DMS79 treated with DMSO at 0.1 percent for 48 hours (cell line): ENCODE data around the gene EPHB6.
A peak's percentile ranks its signal among the peaks of the same experiment; 100 is the strongest.

ENCODE experiments used
- DNase-seq: peaks from one replicate; lab custom pipeline; 2025; lab: John Stamatoyannopoulos, UW

EPHB6 gene

DNA sequence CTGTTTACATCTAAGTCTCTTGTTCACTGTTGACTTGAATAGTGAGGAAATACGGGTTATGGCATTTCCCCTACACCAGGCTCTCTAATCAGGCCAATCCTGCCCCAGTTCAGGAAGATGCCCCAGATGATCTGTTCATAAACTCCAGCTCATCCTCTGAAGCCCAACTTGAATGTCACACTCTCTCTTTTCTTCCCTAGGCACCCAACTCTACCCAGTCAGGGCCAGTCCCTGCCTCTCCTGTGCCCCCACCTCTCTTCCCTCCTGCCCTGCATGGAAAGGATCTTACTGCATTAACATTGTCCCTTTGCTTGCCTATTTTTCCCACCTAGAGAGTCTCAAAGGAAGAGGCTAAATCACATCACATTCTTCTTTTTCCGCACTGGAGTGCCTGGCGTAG lies 41.3 kb downstream of the EPHB6 start:
- no peak for DNase-seq

DNA sequence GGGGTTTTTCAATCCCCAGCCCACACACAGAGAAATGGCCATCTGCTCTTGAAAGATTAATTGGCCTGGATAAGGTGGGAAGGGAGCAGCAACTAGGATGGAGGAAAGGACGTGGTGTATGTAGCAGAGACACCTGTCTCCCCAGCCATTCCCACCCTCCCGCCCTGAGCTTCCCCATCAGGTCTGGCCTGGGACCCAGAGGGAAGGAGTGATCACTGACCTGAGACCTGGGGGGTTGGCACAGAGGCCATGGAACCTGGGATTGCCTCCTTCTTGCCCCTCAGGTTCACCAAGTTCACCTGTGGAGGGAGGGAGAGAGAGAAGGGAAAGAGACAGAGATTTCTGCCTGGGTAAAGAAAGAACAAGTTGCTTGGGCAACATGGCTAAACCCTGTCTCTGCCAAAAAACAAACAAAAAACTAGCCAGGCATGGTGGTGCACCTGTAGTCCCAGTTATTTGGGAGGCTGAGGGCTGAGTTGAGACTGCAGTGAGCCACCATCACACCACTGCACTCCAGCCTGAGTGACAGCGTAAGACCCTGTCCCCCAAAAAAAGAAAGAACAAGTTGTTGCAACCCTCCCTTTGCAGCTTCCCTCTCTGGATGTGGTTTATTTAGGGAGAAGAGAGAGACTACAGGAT lies 42.0 kb downstream of the EPHB6 start:
- no peak for DNase-seq

DNA sequence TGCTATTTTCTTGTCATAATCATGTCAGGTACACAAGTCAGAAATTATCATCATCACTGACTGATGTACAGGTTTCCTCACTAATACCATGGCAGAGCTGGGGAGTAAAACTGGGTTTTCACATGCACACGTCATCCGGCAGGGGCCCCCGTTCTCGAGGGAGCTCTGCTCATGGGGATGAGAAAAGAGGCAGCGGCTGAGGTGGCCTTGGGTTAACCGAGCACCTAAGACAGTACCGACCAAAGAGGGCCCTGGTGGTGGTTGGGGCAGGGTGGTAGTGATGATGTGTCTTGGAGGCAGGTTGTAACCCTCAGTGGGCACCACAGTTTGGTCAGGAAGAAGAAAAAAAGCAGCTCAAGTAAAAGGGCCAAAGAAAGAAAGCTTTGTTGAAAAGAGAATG lies 42.8 kb downstream of the EPHB6 start:
- DNase-seq = no peak

DNA sequence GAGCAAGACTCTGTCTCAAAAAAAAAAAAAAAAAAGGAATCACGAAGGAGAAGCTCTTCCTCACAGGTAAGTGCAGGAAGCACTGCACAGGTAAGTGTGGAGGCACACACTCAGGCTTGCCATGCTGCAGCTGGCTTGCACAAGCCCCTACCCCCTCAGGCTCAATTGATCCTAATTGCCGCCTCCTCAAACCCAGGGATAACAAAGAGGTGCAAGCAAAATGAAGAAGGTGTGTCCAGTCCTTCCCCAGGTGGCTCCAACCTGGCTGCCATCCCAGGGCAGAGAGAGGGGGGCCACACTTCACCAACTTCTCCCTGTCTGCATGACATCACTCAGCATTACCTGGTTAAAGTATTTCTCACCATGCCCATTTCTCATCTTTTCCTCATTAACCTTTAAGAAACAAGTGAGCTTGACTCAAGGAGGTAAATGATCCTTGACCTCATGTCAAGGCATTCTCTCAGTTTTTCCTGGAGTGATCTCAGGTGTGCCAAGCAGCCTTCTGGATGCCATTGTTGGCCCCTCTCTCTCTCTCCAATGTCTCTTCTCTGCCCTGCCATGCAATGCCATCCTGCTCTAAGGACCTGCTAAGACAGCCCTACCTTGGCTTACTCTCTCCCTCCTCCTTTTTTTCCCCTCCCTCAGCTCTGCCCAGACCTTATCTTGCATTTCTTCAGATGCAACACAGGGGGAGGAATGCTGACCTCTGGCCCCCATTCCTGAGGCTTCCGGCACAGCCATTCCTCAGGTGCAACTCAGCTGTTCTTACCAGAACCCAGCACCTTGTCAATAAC lies 43.7 kb downstream of the EPHB6 start:
- DNase-seq = peak; percentile 61

DNA sequence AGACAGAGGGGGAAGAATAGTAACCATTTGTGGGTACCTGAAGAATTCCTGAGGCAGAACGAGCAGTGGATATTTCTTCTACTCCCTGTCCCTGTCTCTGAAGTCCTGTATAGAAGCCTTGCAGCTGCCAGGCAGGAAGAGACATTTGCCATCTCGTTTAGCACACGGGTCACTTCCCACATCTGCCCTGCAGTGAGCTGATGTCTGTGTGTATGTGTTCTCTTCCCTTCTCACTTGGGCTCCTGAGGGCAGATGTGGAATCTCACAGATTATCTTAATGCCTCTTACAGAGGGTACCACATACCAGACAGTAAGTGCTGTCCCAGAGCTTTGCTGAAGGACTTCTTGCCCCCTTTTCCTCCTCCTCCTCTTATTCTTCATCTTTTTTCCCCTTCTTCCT lies 44.8 kb downstream of the EPHB6 start:
- no peak for DNase-seq

DNA sequence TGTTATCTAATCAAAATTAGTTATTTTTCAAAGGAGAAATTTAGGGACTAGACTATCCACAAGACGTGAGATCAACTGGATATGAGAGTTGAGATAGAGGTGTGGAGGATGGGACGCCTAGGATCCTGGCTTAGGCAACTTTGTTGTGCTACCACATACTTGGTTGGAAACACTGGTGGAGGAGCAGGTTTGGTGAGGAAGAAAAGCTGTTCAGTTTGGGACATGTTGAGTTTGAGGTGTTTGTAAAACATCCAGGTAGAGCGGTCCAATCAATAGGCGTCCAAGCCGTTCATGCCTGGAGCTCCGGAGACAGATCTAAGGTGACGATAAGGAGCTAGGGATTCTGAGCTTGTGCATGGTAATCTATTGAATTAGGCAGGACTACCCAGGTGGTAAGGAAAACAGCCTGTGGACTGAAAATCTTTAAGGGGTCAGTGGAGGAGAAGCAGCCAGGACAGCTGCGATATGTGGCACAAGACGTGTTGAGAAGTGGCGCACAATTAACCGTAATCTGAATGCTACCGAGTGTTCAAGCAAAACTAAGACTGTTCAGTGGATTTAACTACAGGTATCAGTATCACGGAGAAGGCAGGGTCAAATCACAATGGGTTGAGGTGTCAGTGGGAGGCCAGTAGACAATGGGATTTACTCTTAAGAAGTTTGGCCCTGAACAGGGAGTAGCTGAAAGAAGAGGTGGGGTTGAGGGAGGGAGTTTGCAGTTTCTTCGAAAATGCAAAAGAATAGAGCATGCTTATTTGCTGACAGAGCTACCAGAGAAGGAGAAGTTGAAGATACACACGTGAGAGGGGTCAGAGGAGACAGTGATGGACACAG lies 46.8 kb downstream of the EPHB6 start:
- DNase-seq = no peak

DNA sequence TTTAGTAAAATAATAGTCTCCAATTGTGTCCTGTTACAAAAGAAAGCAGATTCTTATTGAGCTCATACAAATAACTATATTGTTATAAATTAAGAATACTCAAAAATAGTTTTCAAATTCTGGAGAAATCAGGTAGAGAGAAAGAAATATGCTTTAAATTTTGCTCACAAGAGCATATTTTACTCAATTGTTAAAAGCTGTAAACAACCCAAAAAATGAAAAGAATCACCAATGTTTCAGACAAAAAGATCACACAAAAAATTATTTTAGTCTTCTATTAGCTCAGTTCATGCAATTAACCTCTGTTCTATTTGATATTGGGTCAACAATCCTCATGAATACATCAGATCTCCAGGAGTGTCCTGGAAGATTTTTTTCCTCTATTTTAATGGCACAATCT lies 49.3 kb downstream of the EPHB6 start:
- DNase-seq = no peak

DNA sequence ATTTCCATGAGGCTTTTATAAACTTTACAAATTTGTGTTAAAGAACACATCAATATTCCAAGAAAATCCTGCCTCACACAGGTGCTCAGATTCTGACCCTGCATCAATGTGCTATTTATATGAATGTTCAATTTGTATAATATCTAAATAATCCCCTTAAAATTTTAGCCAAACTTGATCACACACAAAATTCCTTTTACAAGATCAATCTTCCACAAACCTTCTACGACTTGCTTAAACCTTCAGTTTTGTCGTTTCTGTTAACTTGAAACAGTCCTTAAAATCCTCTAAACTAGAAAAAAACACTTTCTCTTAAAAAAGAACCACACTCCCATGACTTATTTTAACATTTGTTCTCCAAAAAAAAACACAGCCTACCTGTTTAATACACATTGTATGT lies 50.9 kb downstream of the EPHB6 start:
- DNase-seq = no peak

DNA sequence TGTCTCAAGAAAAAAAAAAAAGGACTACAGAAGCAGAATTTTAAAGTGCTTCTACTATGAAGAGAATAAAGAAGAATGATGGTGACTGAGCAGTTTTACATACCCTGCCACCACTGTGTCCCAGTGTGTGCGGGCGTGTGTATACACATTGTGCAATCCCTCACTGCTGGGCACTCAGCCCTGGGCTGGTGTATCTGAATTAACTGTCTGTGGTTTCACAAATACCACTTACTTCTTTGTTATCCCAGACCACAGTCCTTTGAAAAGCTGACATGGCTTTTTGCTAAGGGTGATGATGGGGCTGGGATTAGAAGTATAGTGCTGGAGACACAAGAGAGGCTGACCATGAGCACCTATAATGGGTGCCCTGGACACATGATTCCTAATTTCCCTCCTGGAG lies 51.8 kb downstream of the EPHB6 start:
- no peak for DNase-seq

DNA sequence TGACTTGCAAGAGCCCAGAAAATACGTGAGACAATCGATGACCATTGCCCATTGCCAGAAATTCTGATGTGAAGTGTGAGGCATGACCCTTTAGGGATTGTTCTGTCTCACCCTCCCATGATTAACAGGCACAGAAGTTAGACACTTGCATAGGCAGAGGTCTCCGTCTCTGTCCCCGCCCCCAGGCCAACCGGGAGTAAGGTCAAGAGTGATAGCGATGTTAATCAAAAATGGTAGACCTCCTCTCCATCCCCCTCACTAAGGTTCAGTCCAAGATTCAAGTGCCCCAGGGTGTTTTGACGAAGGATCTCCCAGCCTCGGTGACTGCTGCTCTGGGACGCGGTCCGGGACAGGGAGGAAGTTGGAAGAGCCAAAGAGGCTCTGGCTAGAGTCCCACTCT lies 53.4 kb downstream of the EPHB6 start:
- no peak for DNase-seq

DNA sequence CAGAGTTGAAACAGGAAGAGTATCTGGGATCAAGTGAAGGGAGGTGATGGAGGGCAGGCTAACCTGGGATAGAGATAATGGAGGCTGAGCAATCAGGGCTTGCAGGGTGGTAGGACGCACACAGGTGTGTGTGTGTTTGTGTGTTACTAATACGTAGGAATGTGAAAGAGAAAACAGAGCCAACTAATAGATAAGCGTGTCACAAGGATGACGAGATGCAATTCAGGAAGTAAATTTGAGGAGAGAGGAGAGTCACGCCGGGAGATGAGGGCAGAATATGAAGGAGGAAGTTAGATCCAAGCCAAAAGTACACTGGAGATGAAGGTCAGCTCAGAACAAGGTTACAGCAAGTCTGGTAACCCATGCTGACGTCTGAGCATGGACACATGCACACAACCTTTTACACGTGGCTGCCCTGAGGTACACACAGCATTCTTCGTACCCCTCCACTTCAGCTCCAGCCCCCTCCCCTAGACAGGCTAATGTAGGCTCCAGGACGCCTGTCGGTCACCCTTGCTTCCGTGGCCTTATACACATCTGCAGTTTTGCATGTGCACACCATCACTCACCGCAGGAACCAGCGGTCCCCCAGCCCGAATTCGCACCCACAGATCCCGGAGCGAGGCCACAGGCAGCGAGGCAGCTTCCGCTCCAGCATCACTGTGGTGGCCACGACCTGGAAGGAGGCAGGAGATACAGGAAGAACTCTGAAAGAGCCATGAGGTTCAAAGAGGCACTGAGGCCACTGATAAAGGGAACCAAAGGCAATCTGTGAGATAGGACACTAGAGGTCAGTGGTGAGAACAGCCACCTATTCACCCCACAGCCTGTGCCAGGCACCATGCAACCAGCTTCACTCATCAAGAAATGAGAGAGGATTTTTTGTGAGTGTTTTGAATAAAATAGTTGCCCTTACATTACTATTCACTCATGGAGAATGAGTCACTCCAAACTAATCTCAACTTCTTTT lies 54.3 kb downstream of the EPHB6 start:
- DNase-seq = no peak

DNA sequence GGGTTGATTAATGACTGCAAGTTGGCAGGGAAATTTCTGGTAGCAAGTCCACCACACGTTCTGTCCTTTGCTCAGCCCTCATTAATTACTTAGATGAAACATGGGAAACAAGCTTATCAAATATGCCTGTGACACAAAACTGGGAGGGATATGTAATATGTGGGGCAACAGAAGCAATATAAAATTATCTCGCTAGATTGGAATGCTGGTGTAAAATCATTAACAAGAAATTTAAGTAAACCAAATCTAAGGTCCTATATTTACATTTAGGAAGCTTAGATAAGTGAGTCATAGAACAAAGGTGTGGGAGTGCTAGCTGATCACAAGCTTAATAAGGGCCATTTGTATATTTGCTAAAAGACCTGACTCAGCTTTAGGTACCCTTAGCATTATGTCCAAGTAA lies 55.2 kb downstream of the EPHB6 start:
- DNase-seq = no peak

DNA sequence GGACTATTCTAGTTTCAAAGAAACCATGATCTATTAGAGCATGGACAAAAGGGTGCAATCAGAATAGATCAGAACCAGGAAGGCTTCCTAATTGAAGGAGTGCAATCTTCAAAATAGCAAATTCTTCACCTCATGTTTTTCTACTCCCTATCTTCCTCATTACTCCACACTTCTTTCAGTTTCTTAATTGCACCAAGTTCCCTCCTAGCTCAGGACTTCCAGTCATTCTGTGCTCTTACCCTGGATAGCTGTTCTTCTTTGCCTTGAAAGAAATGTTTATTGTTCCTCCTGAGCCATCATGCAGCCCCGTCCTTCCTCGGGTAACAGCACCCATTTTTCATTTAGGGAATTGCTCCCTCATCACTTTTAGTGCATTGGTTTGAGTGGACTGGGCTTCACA lies 55.6 kb downstream of the EPHB6 start:
- no peak for DNase-seq

DNA sequence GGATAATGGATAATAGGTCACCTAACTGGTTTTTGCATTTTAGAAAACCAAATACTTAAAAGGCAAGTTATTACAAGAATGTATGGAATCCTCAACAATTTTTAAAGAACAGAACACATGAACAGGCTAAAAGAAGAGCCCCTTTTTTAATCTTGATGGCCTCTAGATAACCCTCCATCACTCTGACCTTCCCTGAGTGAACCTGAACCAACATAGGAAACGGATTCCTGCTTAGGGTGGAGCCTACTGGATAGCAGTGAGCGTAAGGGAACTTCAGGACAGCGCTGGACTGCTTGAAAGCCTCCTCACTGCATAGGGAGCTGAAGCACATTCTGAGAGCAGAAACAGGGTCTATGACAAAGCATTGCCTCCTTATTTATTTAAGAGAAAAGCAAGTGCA lies 58.2 kb downstream of the EPHB6 start:
- DNase-seq = no peak

DNA sequence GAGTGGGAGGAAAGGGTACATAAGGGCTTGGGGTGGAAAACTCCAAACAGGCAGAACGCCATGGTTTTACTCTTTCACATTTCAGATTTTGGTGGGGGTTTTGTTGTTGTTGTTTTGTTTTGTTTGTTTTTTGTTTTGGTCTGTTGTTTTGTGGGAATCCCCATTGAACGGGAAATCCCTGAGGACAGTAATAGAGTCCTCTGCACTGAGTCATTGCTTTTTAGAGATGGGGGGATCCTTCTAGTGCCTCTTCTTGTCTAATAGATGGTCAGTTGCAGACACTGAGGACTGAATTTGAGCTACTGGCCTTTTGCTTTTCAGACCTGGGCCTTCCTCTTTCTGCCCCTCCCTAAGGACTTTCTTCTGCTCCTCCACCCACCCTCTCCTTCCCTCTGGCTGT lies 58.7 kb downstream of the EPHB6 start:
- no peak for DNase-seq

DNA sequence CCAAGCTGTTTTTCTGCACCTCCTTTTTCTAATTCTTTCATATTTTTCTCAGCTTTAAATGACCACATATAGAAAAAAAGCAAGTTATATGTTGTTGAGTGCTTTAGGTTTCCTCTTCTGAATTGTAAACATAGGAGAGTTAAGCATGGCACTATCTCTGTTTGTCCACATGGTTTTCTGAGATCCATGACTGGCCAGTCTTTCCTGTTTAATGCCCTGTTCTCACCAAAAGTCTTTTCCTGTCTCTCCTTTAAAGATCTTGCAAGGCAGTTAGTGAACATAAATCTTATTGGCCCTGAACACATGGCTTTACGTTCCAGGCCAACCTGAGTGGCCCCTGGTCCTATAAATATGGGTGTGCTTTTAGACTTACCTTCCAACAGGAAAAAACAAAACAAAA lies 59.2 kb downstream of the EPHB6 start:
- DNase-seq = no peak

DNA sequence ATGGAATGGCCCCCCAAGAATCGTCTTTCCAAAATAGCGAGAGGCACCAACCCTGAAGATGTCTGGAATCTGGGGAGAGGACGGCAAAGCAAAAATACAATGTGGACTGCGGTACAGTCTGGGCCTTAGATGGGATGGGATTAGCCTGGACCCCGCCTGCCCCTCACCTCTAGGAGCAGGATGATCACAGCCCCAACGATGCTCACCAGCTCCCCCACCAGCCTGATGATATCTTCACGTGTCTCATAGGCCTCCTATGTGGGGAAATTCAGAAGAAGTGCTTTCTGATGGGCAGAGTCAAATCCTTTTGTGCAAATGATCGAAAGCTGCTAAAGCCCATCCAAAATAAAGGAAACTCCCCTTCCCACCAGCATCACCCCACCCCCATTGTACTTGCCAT lies 60.4 kb downstream of the EPHB6 start:
- DNase-seq = no peak

DNA sequence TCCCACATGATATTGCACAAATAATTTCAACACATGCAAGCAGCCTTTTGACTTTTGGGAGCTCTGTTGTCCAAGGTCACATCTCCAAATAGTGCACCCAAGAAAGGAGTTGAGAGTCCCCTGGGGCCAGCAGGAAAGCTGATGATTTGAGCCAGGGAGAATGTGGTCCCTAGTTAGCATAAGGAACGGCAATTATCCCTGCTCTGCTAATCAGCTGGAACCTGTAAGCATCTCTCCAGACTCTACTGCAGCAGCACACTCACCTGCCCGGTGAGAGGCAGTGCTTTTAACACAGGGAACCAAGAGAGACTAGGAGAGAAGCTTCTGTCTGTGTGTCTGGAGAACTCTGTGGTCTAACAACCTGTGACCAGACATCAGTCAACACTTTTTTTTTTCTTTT lies 61.6 kb downstream of the EPHB6 start:
- peak; percentile 58 for DNase-seq

DNA sequence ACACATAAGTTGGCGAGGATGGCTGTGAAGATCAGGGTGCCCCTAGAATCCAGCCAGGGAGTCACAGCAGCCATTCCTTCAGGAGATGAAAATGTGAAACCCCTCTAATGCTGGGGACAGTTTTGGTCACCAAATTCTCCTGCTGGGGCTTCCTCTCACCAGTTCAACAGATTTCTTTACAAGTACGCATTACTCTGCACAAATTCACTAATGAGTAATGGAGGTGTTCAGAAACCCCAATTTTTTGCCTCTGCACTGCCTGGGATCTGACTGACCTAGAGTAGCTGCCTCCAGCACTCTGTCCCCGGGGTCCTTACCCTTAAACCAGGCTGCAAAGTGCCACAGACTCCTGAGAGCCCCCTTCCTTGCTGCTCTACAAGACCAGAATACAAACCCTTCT lies 62.6 kb downstream of the EPHB6 start:
- DNase-seq = no peak

DNA sequence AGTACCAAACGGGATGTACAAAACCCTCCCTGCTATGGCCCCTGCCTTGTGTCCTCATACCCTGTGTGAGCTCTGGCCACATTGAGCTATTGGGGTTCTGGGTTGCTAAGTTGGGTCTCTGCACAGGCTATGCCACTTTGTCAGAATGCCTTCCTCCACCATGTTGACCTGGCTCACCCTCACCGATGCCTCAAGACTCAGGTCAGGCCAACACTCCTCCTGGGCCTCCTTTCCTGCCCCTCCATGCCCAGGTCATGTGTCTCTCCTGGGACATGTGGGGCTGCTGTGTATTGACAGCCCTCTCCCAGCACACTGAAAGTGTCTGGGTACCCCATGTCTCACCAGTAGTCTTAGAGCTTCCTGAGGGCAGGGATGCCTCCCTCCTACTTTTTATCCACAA lies 64.0 kb downstream of the EPHB6 start:
- DNase-seq = no peak

DNA sequence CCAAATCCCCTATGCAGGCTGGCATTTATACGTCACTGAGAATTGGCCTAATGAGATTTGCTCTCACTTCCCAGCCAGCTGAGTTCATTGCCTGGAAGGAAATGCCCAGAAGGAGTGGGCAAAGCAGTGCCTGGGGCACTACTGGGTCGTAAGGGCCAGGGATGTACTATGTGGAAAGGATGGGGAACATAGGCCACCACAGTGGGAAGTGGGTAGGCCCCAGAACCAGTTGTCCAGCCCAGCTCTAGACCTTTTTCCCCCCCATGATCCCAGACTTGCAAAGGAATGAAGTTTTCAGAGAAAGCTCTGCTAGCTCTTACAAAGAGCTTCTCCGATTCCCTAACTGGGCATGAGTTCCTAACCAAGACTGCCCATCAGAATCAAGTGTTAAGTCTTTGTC lies 64.8 kb downstream of the EPHB6 start:
- no peak for DNase-seq
